Endothelial cell of umbilical vein (primary cell): ENCODE results near the gene SEMA4C.

Experiments used
- EZH2 ChIP-seq: IDR thresholded peaks from 2 replicates; pipeline ENCODE4 v1.6.1; 2012; ENCODE audit warnings: borderline replicate concordance, low read depth, mild to moderate bottlenecking, moderate library complexity, low read length, inconsistent platforms; ENCODE audit not compliant: severe bottlenecking
- FOS ChIP-seq: IDR thresholded peaks from 2 replicates; pipeline ENCODE4 v1.6.1; 2011; ENCODE audit warnings: mild to moderate bottlenecking, low read length, moderate library complexity, borderline replicate concordance; ENCODE audit not compliant: insufficient read depth
- JUN ChIP-seq: IDR thresholded peaks from 2 replicates; pipeline ENCODE4 v1.6.1; 2011; ENCODE audit warnings: borderline replicate concordance, low read depth; ENCODE audit not compliant: insufficient read length, insufficient read depth
- MAX ChIP-seq: IDR thresholded peaks from 2 replicates; pipeline ENCODE4 v1.6.1; 2011; ENCODE audit not compliant: insufficient read depth, insufficient read length
- POLR2A ChIP-seq: IDR thresholded peaks from 2 replicates; pipeline ENCODE4 v1.6.1; 2012; ENCODE audit warnings: low read depth, mild to moderate bottlenecking, control low read depth, low read length
- POLR2AphosphoS5 ChIP-seq: IDR thresholded peaks from 2 replicates; pipeline ENCODE4 v1.6.1; 2012; ENCODE audit warnings: low read depth, mild to moderate bottlenecking, control low read depth, low read length, moderate library complexity; ENCODE audit not compliant: insufficient read depth
- TF ChIP-seq, protein P1 (sequence below), 2 donors: IDR thresholded peaks; 1 replicate in 1 of 2; 2 replicates in 1 of 2; pipeline ENCODE4 v1.5.1; 2011; ENCODE audit warnings: low read length in 2 of 2, mild to moderate bottlenecking in 2 of 2, moderate library complexity in 2 of 2, control low read depth in 1 of 2, inconsistent platforms in 1 of 2, low read depth in 1 of 2; ENCODE audit not compliant: insufficient read depth in 1 of 2; ENCODE audit errors: extremely low read depth in 1 of 2

DNA sequence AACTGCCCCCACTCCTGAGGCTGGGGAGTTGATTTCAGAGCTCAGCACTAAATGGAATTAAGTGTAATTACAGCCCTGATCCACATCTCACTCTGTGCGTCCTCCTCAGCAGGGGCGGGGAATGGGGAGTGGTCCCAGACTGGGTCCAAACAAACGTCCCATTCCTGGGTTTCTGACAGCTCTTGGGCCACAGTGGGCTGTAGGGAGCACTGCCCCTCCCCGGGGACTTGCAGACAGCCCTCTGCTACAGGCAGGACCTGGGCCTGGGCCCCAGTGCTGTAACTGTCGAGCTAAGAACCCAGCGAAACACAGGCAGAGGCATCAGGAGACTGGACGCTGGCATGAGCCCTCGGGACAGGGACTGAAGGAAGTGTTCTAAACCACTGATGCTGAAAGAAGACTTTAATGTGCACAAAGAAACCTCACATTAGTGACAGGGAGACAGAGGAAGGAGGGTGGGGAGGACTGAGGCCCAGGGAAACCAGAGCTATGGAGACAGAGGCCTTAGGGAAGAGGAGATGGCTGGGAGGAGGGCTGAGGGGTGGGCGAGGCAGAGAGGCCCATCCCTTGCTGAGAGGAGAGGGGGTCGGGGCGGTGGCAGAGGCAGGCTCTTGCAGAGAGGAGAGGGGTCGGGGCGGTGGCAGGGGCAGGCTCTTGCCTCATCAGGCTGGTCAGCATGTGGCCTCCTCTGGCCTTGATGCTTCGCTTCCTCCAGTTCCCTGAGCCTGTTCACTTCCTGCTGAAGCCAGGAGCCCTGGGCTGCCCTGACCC is 5.8 kb upstream of the SEMA4C start:
- TF ChIP-seq, protein P1, sequence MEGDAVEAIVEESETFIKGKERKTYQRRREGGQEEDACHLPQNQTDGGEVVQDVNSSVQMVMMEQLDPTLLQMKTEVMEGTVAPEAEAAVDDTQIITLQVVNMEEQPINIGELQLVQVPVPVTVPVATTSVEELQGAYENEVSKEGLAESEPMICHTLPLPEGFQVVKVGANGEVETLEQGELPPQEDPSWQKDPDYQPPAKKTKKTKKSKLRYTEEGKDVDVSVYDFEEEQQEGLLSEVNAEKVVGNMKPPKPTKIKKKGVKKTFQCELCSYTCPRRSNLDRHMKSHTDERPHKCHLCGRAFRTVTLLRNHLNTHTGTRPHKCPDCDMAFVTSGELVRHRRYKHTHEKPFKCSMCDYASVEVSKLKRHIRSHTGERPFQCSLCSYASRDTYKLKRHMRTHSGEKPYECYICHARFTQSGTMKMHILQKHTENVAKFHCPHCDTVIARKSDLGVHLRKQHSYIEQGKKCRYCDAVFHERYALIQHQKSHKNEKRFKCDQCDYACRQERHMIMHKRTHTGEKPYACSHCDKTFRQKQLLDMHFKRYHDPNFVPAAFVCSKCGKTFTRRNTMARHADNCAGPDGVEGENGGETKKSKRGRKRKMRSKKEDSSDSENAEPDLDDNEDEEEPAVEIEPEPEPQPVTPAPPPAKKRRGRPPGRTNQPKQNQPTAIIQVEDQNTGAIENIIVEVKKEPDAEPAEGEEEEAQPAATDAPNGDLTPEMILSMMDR (IDR thresholded peaks at IDR 0.05; ENCODE audit: extremely low read depth in 1 of 2, insufficient read depth in 1 of 2, low read depth in 1 of 2, low read length in 2 of 2): no peak
- TF ChIP-seq JUN (no peak), POLR2A (no peak), EZH2 (no peak), MAX (no peak), FOS (no peak), POLR2AphosphoS5 (no peak)
